OCI-LY1 (cell line): Measurements from ENCODE around the gene SPATA13.

Experiments
- CTCF ChIP-seq: fragments of 200-600 bp; sonication (generic), shearing (Covaris generic); IDR thresholded peaks from 2 replicates; pipeline ENCODE4 v1.5.1; 2017; ENCODE audit warnings: mild to moderate bottlenecking, antibody characterized with exemption, low read length, moderate library complexity, mixed read lengths
- EZH2 ChIP-seq: fragments of 200-600 bp; sonication (generic), shearing (Covaris generic); IDR thresholded peaks from 2 replicates; pipeline ENCODE4 v1.8.0; 2017; ENCODE audit warnings: borderline replicate concordance, mixed run types, mild to moderate bottlenecking, antibody characterized with exemption, low read length, moderate library complexity, mixed read lengths

DNA sequence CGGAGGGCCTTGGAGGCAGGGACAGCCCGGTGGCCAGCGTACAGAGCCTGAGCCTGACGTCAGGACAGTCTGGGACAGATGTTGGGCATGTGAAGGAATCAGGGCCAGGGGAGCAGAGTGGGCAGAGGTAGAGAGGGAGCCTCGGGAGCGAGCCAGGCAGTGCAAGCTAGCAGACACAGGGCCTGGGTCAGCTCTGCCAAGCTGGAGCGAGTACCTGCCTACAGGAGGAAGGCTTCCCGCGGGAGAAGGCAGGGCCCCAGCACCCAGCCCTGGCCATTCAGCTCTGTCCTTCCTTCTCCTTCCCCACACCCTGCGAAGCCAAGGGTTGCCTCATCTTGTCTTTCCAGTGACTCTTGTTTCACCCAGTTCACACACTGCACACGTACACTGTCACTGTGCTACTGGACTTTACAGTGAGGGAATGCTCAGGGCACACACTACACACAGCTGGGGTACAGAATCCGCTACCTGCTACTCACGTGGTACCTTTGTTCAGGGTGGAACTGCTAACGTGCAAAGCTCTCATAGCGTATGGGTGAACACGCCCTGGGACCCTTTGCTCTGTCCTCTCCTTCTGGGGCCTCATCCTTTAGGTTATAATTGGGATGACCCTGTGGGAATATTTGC, 139.1 kb downstream of the SPATA13 start:
- TF ChIP-seq CTCF (no peak), EZH2 (no peak)
